ENCODE data around the gene SV2C.

DNA sequence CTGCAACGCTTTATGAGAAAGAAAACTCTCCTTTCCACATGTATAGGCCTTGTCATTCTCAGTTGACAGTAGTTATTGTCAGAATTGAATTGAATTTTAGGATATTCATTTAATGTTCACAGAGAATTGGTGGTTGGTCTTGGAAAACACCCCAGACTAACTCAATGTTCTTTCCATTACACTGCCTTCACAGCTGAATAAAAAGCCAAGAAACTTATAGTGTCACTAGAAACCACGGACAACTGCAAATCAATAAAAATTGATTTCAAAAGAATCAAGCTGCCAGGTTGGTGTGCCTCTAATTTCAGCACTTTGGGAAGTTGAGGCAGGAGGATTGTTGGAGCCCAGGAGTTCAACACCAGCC is 281.0 kb downstream of the SV2C start:
- TF ChIP-seq TARDBP (IDR thresholded peaks at IDR 0.05) = no peak
- no peak for TF ChIP-seq NFRKB (IDR thresholded peaks at IDR 0.05)
- no peak for TF ChIP-seq FOXA1 (IDR thresholded peaks at IDR 0.05)
- TF ChIP-seq SP1 (IDR thresholded peaks at IDR 0.05) = no peak

Measured in HEK293T (cell line).